Stimulated activated CD4-positive, alpha-beta T cell treated with anti-CD3 and anti-CD28 coated beads, Interleukin-2, amount 100 ng/mL, for 24 hours (primary cell): Measurements from ENCODE around the gene C3orf22.

Source experiments
- DNase-seq, 2 donors: peaks; one replicate each; pipeline ENCODE4 v3.0.0-alpha.2; 2020

Gene C3orf22

DNA sequence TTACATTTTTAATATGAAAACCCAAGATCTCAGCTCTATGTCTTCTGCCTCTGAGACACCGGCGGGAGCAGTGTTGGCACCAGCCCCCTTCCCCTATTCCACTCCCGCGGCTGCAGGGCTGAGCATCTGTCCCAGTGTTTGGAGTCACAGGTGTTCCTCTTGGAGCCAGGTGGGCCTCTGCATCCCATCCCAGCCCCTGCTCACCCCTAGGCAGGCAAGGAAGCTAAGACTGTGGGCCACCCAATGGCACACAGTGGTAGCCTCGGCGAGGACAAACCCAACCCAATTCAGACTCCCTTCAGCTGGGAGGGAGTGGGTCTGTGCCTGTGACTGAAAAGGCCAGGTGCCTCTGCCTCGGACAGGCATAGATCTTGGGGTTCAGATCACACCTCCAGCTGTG is 31.7 kb downstream of the C3orf22 start:
- no peak for DNase-seq

GRCh38 chr3:126526668-126527005 is 32.1 kb downstream of the C3orf22 start:
- DNase-seq: no peak

DNA sequence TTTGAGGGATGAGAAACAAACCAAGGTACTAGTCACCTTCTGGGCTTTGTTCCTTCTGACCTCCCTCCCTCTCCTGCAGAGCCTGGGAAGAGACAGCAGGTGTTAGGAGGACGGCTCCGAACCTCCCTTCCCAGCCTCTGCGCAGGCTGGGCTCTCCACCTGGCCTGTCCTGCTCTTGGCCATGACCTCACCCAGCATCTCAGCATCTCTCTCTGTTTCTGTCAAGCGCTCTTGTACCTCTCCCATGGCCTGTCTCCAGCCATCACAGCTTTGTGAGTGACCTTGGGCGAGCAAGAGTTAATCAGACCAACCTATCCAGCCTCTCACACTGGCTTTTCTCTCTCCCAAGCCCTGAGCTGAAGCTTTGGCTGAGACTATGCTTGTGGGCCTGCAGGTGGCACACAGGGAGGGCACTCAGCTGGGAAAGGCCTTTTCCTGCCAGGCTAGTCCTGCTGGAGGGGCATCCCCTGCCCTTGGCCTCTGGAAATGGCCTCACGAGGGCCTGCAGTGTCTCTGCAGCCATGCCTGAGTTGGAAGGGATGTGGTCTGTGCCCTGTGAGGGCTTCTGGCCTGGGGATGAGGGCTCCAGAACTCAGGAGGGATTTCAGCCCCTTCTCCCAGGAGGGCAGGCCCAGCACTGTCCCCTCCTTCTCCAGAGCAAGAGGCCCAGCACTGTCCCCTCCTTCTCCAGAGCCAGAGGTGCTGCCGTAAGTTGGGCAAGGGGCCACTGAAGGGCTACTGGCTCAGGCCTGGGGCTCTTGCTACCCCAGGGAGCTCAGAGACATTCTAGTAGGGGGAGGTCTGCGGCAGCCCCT is 32.7 kb downstream of the C3orf22 start:
- DNase-seq: no peak

DNA sequence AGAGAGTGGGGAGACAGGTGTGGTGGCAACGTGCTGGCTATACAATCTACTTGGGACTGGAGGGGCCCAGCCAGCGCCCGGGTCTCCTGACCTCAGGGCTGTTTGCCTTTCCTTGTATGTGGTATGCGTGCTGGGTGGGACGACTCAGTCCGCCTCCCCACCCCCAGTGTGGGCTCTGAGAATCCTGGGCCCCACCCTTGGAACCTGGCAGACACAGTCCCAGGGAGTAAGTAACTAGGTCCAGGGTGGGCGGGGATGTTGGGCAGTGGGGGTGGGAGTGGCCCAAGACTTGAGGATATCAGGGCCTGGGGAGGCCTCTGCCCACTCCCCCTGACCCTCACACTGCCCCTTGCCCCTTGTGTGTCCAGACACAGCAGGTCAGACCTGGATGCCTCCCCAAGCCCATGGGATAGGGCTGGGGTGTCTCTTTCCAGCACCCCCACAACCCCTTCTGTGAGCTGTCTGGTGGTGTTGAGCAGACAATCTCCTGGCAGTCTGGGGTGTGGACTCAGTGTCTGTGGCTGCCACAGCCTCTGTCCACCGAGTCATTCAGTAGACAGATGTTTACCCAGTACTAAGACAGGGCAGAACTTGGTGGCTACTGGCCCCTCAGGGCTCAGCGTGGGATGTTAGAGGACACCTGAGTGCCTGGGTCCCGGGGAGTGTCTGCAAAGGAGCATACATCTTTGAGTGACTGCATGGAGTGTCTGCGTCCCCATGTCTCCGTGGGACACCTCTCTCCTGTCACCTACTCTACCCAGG is 33.5 kb downstream of the C3orf22 start:
- DNase-seq: no peak

- no peak for DNase-seq
Observed at GRCh38 chr3:126524429-126524988, 34.2 kb downstream of the C3orf22 start.

DNA sequence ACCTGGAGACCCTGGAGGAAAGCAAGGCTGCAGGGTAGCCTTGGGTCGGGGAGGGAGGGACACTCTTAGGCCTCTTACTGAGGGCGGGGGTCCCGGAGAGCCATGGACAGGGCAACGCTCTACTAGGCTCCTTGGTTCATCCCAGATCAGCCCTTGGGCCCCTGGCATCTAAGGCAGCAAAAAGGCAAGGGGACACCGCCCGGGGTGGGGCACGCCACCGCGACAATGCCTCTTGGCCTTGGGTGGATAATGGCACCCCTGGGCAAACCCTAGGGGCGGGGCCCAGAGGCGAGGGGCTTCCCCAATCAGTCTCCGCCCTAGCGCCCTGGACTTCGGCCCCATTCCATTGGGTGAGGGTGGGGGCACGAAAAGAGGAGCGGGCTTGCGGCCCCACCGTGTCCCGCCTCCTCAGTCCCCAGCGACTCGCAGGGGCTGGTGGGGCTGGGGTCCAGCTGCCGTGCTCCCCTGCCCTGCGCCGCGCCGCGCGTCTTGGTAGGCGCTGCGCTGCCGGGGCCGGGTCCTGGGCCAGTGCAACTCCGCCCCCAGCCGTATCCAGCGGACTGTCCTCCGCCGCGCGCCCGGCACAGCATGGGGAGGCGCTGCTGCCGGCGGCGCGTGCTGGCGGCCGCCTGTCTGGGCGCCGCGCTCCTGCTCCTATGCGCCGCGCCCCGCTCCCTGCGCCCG is 34.8 kb downstream of the C3orf22 start, which contains the start of gene CHST13:
TSS of gene CHST13 (plus strand) at position 411 of the 684 bp plus-strand sequence. CDS start at position 589, 178 bp downstream.
- peak in 1 of 2 donors; percentile 17 for DNase-seq

- DNase-seq: peak; percentile 45 to 58
Observed at GRCh38 chr3:126522363-126522788, 36.4 kb downstream of the C3orf22 start.

DNA sequence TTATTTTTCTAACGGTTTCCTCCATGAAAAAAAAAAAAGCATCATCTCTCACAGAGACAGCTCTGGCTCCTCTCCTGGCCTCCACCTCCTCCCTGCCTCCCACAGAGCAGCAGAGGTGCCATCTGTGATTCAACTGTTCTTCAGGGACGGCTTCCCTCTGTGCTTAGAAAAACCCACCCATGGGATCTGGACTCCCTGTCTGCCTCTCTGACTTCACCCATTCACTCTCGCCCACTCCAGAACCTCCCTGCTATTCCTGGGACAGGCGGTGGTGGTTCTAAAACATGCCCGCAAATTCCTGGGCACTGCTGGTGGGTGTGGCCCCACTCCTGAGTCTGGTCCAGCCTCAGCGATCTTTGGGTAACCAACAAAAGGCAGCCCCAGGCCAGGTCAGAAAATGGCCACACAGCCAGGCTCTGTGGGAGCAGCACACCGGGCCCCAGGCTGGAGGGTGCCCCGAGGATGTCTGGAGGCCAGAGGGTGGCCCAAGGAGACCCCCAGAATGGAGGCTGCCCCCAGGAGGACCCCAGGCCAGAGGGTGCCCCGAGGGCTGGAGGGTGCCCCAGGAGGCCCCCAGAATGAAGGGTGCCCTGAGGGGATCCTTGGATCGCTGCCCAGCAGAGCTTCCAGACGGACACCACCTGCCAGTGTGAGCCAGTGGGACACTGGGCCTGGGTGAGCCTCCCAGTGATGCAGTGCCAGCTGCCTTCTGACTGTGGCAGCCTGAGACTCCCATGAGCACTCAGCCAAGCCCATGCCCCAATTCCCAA is 37.4 kb downstream of the C3orf22 start:
- no peak for DNase-seq

DNA sequence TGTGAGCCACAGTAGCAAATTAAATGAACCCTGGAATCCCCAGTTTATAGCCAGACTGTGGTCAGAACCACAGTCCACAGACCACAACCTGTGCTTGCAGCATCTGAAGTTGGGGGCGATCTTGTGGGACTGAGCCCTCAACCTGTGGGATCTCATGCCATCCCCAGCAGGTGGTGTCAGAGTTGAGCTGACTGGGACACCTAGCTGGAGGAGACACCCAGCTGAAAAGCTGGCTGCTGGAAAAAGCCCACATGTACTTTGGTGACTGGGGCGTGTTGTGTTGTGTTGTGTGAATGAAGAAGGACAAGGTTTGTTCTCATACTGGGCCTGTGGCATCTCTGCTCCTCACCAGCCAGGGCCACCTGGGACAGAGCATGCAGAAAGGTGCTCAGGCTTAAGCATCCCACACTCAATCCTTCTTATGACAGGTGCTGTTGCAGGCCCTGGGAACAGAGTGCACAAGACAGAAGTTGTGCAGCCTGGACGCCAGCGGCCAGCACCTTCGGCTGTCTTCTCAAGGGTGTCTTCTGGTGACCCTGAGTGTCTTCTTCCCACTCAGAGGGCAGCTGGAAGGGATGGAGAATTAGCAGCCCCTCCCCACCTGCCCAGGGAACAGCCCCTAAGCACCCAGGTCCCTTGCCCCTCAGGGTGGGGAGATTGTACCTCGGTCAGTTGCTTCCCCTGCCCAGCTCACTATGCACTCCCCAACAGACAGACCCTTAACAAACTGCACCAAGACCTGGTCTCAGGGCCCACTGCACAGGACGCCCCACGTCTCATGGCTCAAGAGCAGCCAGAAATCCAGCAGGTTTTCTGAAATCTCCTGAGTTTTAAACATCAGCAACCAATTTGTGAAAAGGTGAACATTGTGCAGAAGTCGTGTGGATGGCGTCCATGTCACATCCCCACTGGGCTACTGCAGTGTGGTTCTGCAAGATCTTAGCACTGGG is 39.0 kb downstream of the C3orf22 start:
- DNase-seq: no peak

GRCh38 chr3:126518779-126519177 is 40.0 kb downstream of the C3orf22 start:
- DNase-seq: no peak

GRCh38 chr3:126517986-126518778 is 40.5 kb downstream of the C3orf22 start:
- DNase-seq: no peak

DNA sequence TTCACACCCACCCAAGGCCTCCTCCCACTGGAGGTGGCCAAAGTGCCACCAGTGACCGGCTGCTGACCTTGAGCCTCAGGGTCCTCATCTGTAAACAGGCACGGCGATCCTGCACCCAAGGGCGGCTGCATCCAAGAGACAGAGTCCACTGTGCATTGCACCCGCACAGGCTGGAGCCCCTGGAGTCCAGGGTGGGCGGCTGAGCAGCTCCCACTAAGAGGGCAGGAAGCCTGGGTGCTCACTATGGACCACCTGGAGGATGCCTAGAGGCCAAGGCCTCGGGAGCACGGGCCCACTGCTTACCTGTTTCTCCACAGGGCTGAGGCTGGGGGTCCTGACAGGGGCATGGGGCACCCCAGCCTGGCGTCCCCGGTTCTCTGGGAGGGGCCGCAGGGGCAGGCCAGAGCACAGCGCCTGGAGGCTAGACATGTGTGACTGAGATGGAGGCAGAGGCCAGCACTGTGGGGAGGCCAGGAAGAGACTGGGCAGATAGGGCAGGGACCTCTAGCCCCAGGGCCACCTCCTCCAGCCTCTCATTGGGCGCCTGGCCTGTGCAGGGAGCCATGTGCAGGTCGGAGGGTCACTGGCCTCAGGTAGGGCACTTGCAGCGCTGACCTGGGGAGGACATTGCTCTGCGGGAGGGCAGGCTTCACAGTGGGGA is 41.3 kb downstream of the C3orf22 start, which contains the start of gene UROC1:
TSS of gene UROC1 (minus strand) at position 483 of the 661 bp plus-strand sequence. CDS start at position 429, 54 bp downstream.
- no peak for DNase-seq

DNA sequence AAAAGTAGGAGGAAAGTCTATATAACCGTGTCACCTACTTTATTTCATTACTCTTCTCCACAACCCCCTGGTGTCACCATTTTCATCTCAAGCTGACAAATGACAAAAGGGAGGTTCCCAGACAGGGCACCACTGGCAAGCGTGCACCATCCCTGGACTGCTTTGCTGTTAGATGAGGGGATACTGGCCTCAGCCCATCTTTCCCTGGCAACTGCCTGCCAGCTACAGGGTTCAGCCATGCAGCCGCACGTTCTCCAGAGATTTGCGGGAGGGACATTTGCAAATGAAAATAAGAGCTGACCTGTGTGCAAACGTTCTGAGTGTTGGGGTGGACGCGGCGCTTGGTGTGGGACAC is 41.8 kb downstream of the C3orf22 start:
- DNase-seq: no peak

DNA sequence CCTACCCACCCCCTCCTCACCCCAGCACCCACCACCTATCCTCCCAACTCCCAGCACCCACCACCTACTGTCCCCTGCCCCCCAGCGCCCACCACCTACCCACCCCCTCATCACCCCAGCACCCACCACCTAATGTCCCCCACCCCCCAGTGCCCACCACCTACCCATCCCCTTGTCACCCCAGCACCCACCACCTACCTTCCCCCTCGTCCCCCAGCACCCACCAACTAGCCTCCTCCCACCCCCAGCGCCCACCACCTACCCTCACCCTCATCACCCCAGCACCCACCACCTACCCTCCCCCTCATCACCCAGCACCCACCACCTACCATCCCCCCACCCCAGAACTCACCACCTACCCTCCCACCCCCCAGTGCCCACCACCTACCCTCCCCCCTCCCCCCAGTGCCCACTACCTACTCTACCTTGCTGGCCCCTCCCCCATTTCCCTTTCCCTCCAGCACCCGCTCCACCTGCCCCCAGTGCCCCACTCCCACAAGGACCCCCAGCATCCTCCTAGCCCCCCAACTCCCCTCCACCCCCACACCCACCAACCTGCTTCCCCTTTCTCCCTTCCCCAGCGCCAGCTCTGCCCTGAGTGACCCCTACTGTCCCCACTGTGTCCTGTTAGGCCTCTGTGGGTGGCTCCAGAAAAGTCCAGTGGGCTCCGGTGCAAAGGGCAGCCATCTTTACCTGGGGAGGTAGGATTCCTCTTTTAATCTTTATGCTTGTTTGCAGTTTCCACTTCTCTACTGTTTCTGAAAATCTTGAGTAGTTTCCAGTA is 42.4 kb downstream of the C3orf22 start:
- DNase-seq: no peak

- DNase-seq: no peak
Observed at GRCh38 chr3:126515066-126515706, 43.5 kb downstream of the C3orf22 start.

- DNase-seq: no peak
Observed at GRCh38 chr3:126514161-126514560, 44.6 kb downstream of the C3orf22 start.

DNA sequence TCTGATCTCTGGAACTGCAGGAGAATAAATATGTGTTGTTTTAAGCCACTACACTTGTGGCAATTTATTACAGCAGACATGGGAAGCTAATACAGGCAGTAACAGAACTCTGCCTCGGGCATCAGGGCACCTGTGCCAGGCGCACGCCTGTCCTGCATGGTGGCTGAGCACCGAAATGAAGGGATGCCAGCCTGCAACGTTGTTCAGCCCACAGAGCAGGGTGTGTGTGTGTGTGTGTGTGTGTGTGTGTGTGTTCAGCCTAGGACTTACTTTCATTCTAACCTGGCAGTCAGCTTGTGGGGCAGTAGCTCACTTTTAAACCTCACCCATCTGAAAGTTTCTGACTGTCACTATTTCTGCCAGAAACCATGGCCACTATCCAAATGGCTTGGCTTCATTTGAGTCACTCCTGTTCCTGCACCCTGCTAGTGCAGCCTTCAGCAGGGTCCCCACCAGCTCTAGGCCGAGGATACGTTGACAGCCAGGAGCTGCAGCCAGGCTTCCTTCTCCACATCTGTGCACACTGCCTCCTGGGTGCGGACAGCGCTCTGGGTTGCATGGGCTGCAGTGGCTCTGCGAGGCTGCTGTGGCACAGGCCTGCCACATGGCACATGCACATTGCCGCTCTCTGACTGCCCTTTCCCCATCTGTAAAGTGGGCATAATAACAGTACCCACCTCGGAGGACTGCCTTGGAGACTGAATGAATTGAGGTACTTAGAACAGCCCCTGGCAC is 45.6 kb downstream of the C3orf22 start:
- no peak for DNase-seq

DNA sequence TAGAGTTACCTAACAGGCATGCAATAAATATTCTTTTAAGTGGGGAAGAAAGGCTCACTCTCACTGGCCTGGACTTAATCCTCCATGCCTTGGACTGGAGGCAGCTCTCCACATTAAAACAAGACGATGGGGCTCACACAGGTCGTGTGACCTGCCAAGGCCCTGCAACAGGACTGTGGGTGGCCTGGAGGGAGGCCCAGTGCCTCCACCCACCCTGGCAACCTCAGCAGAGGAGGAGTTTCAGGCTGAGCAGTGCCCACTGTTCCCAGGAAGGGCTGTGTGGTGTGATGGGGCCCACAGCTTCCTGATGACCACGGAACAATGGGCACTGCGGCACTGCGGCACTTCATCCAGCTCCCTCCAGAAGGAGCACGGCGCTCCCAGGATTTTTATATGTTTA is 46.7 kb downstream of the C3orf22 start:
- DNase-seq: no peak
